ENCODE measurements around the gene TMEM121.

The TMEM121 gene

GRCh38 chr14:105494606-105494929, 31.8 kb upstream of the TMEM121 start:
- in situ Hi-C loops (cut with MboI; ENCODE audit: low sequenced_read_pairs, unreplicated experiment): no loop called here
- DNase-seq (ENCODE audit: low spot score): no peak
- TF ChIP-seq, protein P1, sequence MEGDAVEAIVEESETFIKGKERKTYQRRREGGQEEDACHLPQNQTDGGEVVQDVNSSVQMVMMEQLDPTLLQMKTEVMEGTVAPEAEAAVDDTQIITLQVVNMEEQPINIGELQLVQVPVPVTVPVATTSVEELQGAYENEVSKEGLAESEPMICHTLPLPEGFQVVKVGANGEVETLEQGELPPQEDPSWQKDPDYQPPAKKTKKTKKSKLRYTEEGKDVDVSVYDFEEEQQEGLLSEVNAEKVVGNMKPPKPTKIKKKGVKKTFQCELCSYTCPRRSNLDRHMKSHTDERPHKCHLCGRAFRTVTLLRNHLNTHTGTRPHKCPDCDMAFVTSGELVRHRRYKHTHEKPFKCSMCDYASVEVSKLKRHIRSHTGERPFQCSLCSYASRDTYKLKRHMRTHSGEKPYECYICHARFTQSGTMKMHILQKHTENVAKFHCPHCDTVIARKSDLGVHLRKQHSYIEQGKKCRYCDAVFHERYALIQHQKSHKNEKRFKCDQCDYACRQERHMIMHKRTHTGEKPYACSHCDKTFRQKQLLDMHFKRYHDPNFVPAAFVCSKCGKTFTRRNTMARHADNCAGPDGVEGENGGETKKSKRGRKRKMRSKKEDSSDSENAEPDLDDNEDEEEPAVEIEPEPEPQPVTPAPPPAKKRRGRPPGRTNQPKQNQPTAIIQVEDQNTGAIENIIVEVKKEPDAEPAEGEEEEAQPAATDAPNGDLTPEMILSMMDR (IDR thresholded peaks at IDR 0.05; ENCODE audit: borderline replicate concordance, control extremely low read depth, extremely low read depth, insufficient read depth, missing control alignments): no peak

- in situ Hi-C loops (cut with MboI; ENCODE audit: low sequenced_read_pairs, unreplicated experiment): no loop called here
- TF ChIP-seq, protein P1 (IDR thresholded peaks at IDR 0.05; ENCODE audit: borderline replicate concordance, control extremely low read depth, extremely low read depth, insufficient read depth, missing control alignments): no peak
- no peak for DNase-seq (ENCODE audit: low spot score)
Measured at GRCh38 chr14:105495101-105495989, 31.0 kb upstream of the TMEM121 start.

GRCh38 chr14:105495990-105496830, 30.2 kb upstream of the TMEM121 start:
- in situ Hi-C loops (cut with MboI; ENCODE audit: low sequenced_read_pairs, unreplicated experiment): no loop called here
- TF ChIP-seq, protein P1 (IDR thresholded peaks at IDR 0.05; ENCODE audit: borderline replicate concordance, control extremely low read depth, extremely low read depth, insufficient read depth, missing control alignments): no peak
- no peak for DNase-seq (ENCODE audit: low spot score)

DNA sequence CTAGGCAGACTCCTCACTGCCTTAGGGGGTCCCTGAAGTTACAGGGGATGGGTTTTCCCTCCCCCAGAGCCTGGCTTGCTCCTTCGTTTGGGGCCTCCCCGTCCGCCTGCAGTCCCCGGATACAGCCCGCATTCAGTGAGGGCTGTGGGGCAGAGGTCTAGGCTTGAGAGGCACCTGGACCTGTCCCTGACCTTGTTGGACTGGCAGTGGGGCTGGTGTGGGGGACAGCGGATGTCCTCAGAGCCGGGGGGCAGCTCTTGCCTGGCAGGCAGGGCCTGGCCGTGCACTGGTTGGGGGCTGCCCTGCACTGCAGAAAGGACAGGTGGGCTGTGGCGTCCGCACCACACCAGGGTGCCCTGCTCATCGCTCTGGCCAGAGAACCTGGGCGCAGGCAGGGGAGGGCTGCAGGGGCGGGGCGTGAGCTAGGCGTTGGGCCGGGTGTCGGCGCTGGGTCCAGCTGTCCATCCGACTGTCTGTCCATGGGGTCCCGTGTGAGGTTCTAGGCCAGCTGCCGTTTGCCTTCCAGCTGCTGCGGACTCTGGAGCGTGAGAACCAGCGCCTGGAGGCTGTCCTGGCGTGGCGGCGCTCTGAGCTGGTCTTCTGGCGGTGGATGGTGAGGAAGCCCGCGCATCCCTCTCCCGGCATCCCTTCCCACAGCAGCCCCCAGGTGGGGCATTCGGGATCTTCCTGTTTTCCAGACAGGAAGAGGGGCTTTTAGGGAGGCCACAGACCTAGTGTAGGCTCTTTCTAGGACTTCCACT, 29.4 kb upstream of the TMEM121 start:
- no peak for DNase-seq (ENCODE audit: low spot score)
- in situ Hi-C loops (cut with MboI; ENCODE audit: low sequenced_read_pairs, unreplicated experiment): no loop called here
- TF ChIP-seq, protein P1 (IDR thresholded peaks at IDR 0.05; ENCODE audit: borderline replicate concordance, control extremely low read depth, extremely low read depth, insufficient read depth, missing control alignments): no peak

- in situ Hi-C loops (cut with MboI; ENCODE audit: low sequenced_read_pairs, unreplicated experiment): no loop called here
- DNase-seq (ENCODE audit: low spot score): no peak
- TF ChIP-seq, protein P1 (IDR thresholded peaks at IDR 0.05; ENCODE audit: borderline replicate concordance, control extremely low read depth, extremely low read depth, insufficient read depth, missing control alignments): no peak
Measured at GRCh38 chr14:105497671-105498429, 28.5 kb upstream of the TMEM121 start.

All from GM13976 (cell line).